Measurements from ENCODE around the gene PPOX.

Gene PPOX

DNA sequence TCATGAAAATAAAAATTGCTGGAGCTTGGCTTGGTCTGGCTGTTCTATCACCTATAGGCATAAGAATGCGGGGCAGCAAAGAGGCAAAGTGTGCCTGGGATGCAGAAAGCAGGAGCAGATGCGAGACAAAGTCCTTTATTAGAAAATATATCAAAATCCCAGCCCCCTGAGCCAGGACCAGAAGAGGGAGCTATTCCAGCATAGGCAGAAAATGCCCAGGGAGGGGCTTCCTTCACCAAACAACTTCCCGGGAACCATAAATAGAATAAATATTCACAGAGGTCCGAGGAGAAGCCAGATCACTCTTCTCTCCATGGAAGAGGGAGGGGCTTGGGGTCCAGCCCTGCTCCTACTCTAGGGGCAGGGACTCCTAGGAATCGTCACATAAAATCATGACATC, 5.0 kb downstream of the PPOX start:
- H3K23ac ChIP-seq (ENCODE audit: low read length): no peak overlapping the region
- no peak overlapping the region for H3K4me3 ChIP-seq (ENCODE audit: low read depth, low read length)
- no peak overlapping the region for H3K4me2 ChIP-seq (ENCODE audit: low read length)
- peaks cover 5 to 6% of the 10 kb centered on the region in 2 experiments for H3K4me1 ChIP-seq (ENCODE audit: control insufficient read depth in 1 of 2, insufficient read depth in 2 of 2, low read length in 2 of 2)
- no peaks in the 10 kb centered on the region for H3K79me1 ChIP-seq (ENCODE audit: low read length)
- no peak overlapping the region for H3K27ac ChIP-seq (ENCODE audit: low read depth, low read length)
- peaks cover 38 to 51% of the 10 kb centered on the region in 2 experiments for H3K36me3 ChIP-seq (ENCODE audit: control insufficient read depth in 1 of 2, insufficient read depth in 2 of 2, low read length in 2 of 2)
- H2AK5ac ChIP-seq (ENCODE audit: low read length): no peak overlapping the region
- H2AFZ ChIP-seq (ENCODE audit: insufficient read depth, low read length, poor library complexity): no peak overlapping the region
- no peaks in the 10 kb centered on the region for H3K79me2 ChIP-seq (ENCODE audit: control insufficient read depth, insufficient read depth, low read length, poor library complexity)
- H3K14ac ChIP-seq (ENCODE audit: low read length): no peak overlapping the region
- H4K8ac ChIP-seq (ENCODE audit: low read depth, low read length): no peak overlapping the region
- peaks cover 2% of the 10 kb centered on the region for H3K9me3 ChIP-seq (ENCODE audit: insufficient read depth, low read depth, low read length)
- no peak overlapping the region for H2BK120ac ChIP-seq (ENCODE audit: insufficient read depth, low read length, poor library complexity)
- H3K18ac ChIP-seq (ENCODE audit: low read length): no peak overlapping the region
- no peak overlapping the region for H3K4ac ChIP-seq (ENCODE audit: low read depth, low read length)
- H3K9ac ChIP-seq (ENCODE audit: low read length): no peak overlapping the region
- WGBS (ENCODE audit: extremely low coverage, insufficient coverage, insufficient read length): no CpG with 5 or more reads among the region's 5 CpGs
- H2BK12ac ChIP-seq (ENCODE audit: low read length): no peak overlapping the region
- no peak for DNase-seq
- H4K12ac ChIP-seq (ENCODE audit: low read depth, low read length): no peak overlapping the region
- H2BK5ac ChIP-seq (ENCODE audit: low read depth, low read length, poor library complexity): no peak overlapping the region
- no peaks in the 10 kb centered on the region for H3K27me3 ChIP-seq (ENCODE audit: insufficient read depth, low read length)
- no peak overlapping the region for H4K91ac ChIP-seq (ENCODE audit: low read depth, low read length)

DNA sequence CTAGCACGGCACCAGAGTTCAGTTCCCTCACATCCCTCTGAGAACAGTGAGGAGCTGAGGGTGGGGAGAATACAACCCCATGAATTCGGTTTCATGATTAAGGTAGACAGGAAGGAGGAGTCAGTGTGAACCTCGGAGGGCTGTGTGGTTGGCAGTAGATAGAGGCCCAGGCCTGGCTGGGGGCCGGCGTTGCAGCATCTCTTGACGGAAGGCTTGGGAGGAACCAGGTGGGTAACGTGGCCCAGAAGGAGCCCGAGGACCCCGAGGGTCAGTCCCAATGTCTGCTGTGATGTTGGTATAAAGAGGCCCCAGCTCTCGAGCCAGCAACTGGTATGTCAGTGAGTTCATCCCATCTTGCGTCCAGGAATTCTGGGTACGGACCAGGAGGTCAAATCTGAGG, 5.5 kb downstream of the PPOX start:
- no peak overlapping the region for H2BK12ac ChIP-seq (ENCODE audit: low read length)
- peaks cover 38 to 51% of the 10 kb centered on the region in 2 experiments for H3K36me3 ChIP-seq (ENCODE audit: control insufficient read depth in 1 of 2, insufficient read depth in 2 of 2, low read length in 2 of 2)
- peaks cover 2% of the 10 kb centered on the region for H3K9me3 ChIP-seq (ENCODE audit: insufficient read depth, low read depth, low read length)
- no peak overlapping the region for H3K27ac ChIP-seq (ENCODE audit: low read depth, low read length)
- no peak overlapping the region for H3K4ac ChIP-seq (ENCODE audit: low read depth, low read length)
- no peaks in the 10 kb centered on the region for H3K79me1 ChIP-seq (ENCODE audit: low read length)
- H4K12ac ChIP-seq (ENCODE audit: low read depth, low read length): no peak overlapping the region
- peaks cover 2% of the 10 kb centered on the region for H3K79me2 ChIP-seq (ENCODE audit: control insufficient read depth, insufficient read depth, low read length, poor library complexity)
- no peak overlapping the region for H2AFZ ChIP-seq (ENCODE audit: insufficient read depth, low read length, poor library complexity)
- DNase-seq: no peak
- no peak overlapping the region for H3K4me3 ChIP-seq (ENCODE audit: low read depth, low read length)
- no peak overlapping the region for H2AK5ac ChIP-seq (ENCODE audit: low read length)
- H2BK120ac ChIP-seq (ENCODE audit: insufficient read depth, low read length, poor library complexity): no peak overlapping the region
- no peaks in the 10 kb centered on the region for H3K27me3 ChIP-seq (ENCODE audit: insufficient read depth, low read length)
- no peak overlapping the region for H3K9ac ChIP-seq (ENCODE audit: low read length)
- H3K18ac ChIP-seq (ENCODE audit: low read length): no peak overlapping the region
- no CpG with 5 or more reads among the region's 12 CpGs for WGBS (ENCODE audit: extremely low coverage, insufficient coverage, insufficient read length)
- no peak overlapping the region for H2BK5ac ChIP-seq (ENCODE audit: low read depth, low read length, poor library complexity)
- peaks cover 9 to 10% of the 10 kb centered on the region in 2 experiments for H3K4me1 ChIP-seq (ENCODE audit: control insufficient read depth in 1 of 2, insufficient read depth in 2 of 2, low read length in 2 of 2)
- H3K23ac ChIP-seq (ENCODE audit: low read length): no peak overlapping the region
- H3K14ac ChIP-seq (ENCODE audit: low read length): no peak overlapping the region
- no peak overlapping the region for H4K8ac ChIP-seq (ENCODE audit: low read depth, low read length)
- H3K4me2 ChIP-seq (ENCODE audit: low read length): no peak overlapping the region
- H4K91ac ChIP-seq (ENCODE audit: low read depth, low read length): no peak overlapping the region

DNA sequence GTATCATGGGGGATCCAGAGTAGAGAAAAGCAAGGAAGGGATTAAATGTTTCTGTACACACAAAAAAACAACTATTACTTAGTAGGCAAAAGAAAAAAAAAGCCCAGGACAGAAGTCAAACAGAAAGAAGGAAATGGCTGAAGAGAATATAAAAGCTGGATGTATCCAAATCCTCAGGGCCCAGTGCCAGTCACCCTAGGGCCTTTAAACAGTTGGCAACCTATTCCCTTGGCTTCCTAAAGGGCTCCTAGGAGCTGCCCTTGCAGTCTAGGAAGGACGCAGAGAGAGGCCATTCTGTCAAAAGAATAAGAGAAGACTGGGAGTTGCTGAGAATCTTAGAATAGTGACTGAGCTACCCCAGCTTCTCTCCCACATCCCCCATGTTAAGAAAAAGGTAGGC, 6.1 kb downstream of the PPOX start:
- DNase-seq: no peak
- no CpG with 5 or more reads among the region's 1 CpG for WGBS (ENCODE audit: extremely low coverage, insufficient coverage, insufficient read length)
- Histone ChIP-seq H3K4ac (ENCODE audit: low read depth, low read length) (no peak overlapping the region), H4K91ac (ENCODE audit: low read depth, low read length) (no peak overlapping the region), H2BK120ac (ENCODE audit: insufficient read depth, low read length, poor library complexity) (no peak overlapping the region), H2AK5ac (ENCODE audit: low read length) (no peak overlapping the region), H3K79me1 (ENCODE audit: low read length) (peaks cover 4% of the 10 kb centered on the region), H3K23ac (ENCODE audit: low read length) (no peak overlapping the region), H4K12ac (ENCODE audit: low read depth, low read length) (no peak overlapping the region), H3K79me2 (ENCODE audit: control insufficient read depth, insufficient read depth, low read length, poor library complexity) (peaks cover 6% of the 10 kb centered on the region), H3K4me2 (ENCODE audit: low read length) (no peak overlapping the region), H4K8ac (ENCODE audit: low read depth, low read length) (no peak overlapping the region), H3K4me1 (ENCODE audit: control insufficient read depth in 1 of 2, insufficient read depth in 2 of 2, low read length in 2 of 2) (peaks cover 4 to 6% of the 10 kb centered on the region in 2 experiments), H3K27ac (ENCODE audit: low read depth, low read length) (no peak overlapping the region), H3K27me3 (ENCODE audit: insufficient read depth, low read length) (no peaks in the 10 kb centered on the region), H3K36me3 (ENCODE audit: control insufficient read depth in 1 of 2, insufficient read depth in 2 of 2, low read length in 2 of 2) (peaks cover 38 to 51% of the 10 kb centered on the region in 2 experiments), H2AFZ (ENCODE audit: insufficient read depth, low read length, poor library complexity) (no peak overlapping the region), H3K9ac (ENCODE audit: low read length) (no peak overlapping the region), H3K9me3 (ENCODE audit: insufficient read depth, low read depth, low read length) (peaks cover 2% of the 10 kb centered on the region), H3K14ac (ENCODE audit: low read length) (no peak overlapping the region), H2BK5ac (ENCODE audit: low read depth, low read length, poor library complexity) (no peak overlapping the region), H3K4me3 (ENCODE audit: low read depth, low read length) (no peak overlapping the region), H2BK12ac (ENCODE audit: low read length) (no peak overlapping the region), H3K18ac (ENCODE audit: low read length) (no peak overlapping the region)

DNA sequence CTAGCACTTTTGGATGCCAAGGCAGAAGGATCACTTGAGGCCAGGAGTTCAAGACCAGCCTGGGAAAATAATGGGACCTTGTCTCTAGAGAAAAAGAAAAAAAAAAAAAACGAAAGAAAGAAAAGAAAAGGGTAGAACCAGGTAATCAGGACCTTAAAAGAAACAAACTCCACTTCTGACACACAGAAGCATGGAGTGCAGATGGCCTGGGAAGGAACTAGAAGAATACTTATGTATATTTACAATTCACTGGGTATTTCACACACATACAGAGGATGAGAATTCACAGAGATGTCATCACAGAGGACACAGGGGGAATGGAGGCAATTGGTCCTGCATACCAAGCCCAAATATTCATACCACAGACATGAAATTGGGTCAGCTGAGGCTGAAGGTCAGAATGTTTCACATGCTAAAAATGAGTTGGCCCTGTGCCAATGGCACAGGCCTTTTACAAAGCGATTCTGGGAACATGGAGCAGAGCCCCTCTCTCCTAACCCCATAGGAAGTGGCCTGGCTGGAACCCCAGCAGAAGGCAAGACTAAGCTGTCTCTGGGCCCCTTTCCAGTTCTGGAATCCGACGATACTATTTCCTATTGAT, 6.7 kb downstream of the PPOX start:
- no peak overlapping the region for H2BK5ac ChIP-seq (ENCODE audit: low read depth, low read length, poor library complexity)
- no peak overlapping the region for H2BK120ac ChIP-seq (ENCODE audit: insufficient read depth, low read length, poor library complexity)
- H3K36me3 ChIP-seq (ENCODE audit: control insufficient read depth in 1 of 2, insufficient read depth in 2 of 2, low read length in 2 of 2): peaks cover 38 to 51% of the 10 kb centered on the region in 2 experiments
- WGBS (ENCODE audit: extremely low coverage, insufficient coverage, insufficient read length): no CpG with 5 or more reads among the region's 4 CpGs
- H3K4me1 ChIP-seq (ENCODE audit: control insufficient read depth in 1 of 2, insufficient read depth in 2 of 2, low read length in 2 of 2): peaks cover 6 to 8% of the 10 kb centered on the region in 2 experiments
- H3K4ac ChIP-seq (ENCODE audit: low read depth, low read length): no peak overlapping the region
- H3K4me3 ChIP-seq (ENCODE audit: low read depth, low read length): no peak overlapping the region
- peaks cover 8% of the 10 kb centered on the region for H3K79me1 ChIP-seq (ENCODE audit: low read length)
- peaks cover 8% of the 10 kb centered on the region for H3K79me2 ChIP-seq (ENCODE audit: control insufficient read depth, insufficient read depth, low read length, poor library complexity)
- H3K9me3 ChIP-seq (ENCODE audit: insufficient read depth, low read depth, low read length): peaks cover 2% of the 10 kb centered on the region
- H3K4me2 ChIP-seq (ENCODE audit: low read length): no peak overlapping the region
- H2BK12ac ChIP-seq (ENCODE audit: low read length): no peak overlapping the region
- H3K14ac ChIP-seq (ENCODE audit: low read length): no peak overlapping the region
- H2AFZ ChIP-seq (ENCODE audit: insufficient read depth, low read length, poor library complexity): no peak overlapping the region
- peak in 1 of 2 donors; percentile 56 for DNase-seq
- H4K12ac ChIP-seq (ENCODE audit: low read depth, low read length): no peak overlapping the region
- no peak overlapping the region for H4K8ac ChIP-seq (ENCODE audit: low read depth, low read length)
- no peak overlapping the region for H2AK5ac ChIP-seq (ENCODE audit: low read length)
- H3K18ac ChIP-seq (ENCODE audit: low read length): no peak overlapping the region
- no peak overlapping the region for H4K91ac ChIP-seq (ENCODE audit: low read depth, low read length)
- H3K9ac ChIP-seq (ENCODE audit: low read length): no peak overlapping the region
- H3K27ac ChIP-seq (ENCODE audit: low read depth, low read length): no peak overlapping the region
- H3K27me3 ChIP-seq (ENCODE audit: insufficient read depth, low read length): no peaks in the 10 kb centered on the region
- H3K23ac ChIP-seq (ENCODE audit: low read length): no peak overlapping the region

Data from trophoblast cell (in vitro differentiated cells and primary cell).